WTC11 (cell line): ENCODE data around the gene EHMT1. TPM values are rescaled to one million over a fixed set of nuclear protein-coding genes. Genes with fewer than 3 reads are reported as not detected.
A peak's percentile ranks its signal among the peaks of the same experiment; 100 is the strongest.

Experiments used
- ATAC-seq: fragments of 200-7000 bp; cut with Tn5 transposase; 2 replicates; pipeline ENCODE4 v1.10.0; 2021; ENCODE audit warnings: mild to moderate bottlenecking, moderate library complexity
- CTCF ChIA-PET: fragments of 300-600 bp; sonication (Branson Sonifier 250); formaldehyde crosslinking; loops from one replicate; lab custom pipeline; 2021; ENCODE audit warnings: antibody characterized with exemption; lab: Charles Lee
- POLR2A ChIA-PET: fragments of 350-600 bp; sonication (Branson Sonifier 250); formaldehyde crosslinking; loops from one replicate; lab custom pipeline; 2021; ENCODE audit warnings: antibody characterized with exemption; lab: Charles Lee
- DNase-seq: peaks from one replicate; pipeline ENCODE4 v3.0.0; 2021; ENCODE audit warnings: low spot score
- H3K27ac Mint-ChIP-seq: 2 replicates; pipeline ENCODE4 v1.8.0; 2021; ENCODE audit warnings: mixed read lengths
- H3K27me3 Mint-ChIP-seq: 2 replicates; pipeline ENCODE4 v1.8.0; 2021; ENCODE audit warnings: low read depth, mild to moderate bottlenecking, moderate library complexity, mixed read lengths
- H3K36me3 Mint-ChIP-seq: 2 replicates; pipeline ENCODE4 v1.8.0; 2021; ENCODE audit warnings: mixed read lengths
- H3K4me1 Mint-ChIP-seq: 2 replicates; pipeline ENCODE4 v1.8.0; 2022; ENCODE audit warnings: mixed read lengths
- H3K4me3 Mint-ChIP-seq: 2 replicates; pipeline ENCODE4 v1.8.0; 2021; ENCODE audit warnings: mild to moderate bottlenecking, moderate library complexity, mixed read lengths
- H3K9me3 Mint-ChIP-seq: 2 replicates; pipeline ENCODE4 v1.8.0; 2021; ENCODE audit warnings: mixed read lengths
- CBFB ChIP-seq: sonication (generic); formaldehyde crosslinking; IDR thresholded peaks from 2 replicates; pipeline ENCODE4 v1.8.1; 2022; ENCODE audit warnings: mild to moderate bottlenecking, low read depth, missing genetic modification reagents
- CDX4 ChIP-seq: fragments of 250-450 bp; sonication (Bioruptor Pico); IDR thresholded peaks from 2 replicates; pipeline ENCODE4 v1.9.0; 2021; ENCODE audit warnings: moderate library complexity, mild to moderate bottlenecking, inconsistent platforms, borderline replicate concordance
- CREM ChIP-seq: sonication (generic); formaldehyde crosslinking; IDR thresholded peaks from 2 replicates; pipeline ENCODE4 v1.8.1; 2022; ENCODE audit warnings: mild to moderate bottlenecking, missing genetic modification reagents, moderate library complexity
- CTCF ChIP-seq: fragments of 200-600 bp; IDR thresholded peaks from 2 replicates; pipeline ENCODE4 v1.8.0; 2022; ENCODE audit warnings: antibody characterized with exemption
- NFYB ChIP-seq: sonication (generic); formaldehyde crosslinking; conservative IDR thresholded peaks from 2 replicates; pipeline ENCODE4 v1.8.0; 2022; ENCODE audit warnings: low read depth, missing genetic modification reagents
- OVOL2 ChIP-seq: fragments of 250-450 bp; sonication (Bioruptor Pico); IDR thresholded peaks from 2 replicates; pipeline ENCODE4 v1.9.0; 2021; ENCODE audit warnings: mild to moderate bottlenecking, borderline replicate concordance
- PRDM15 ChIP-seq: sonication (generic); formaldehyde crosslinking; IDR thresholded peaks from 2 replicates; pipeline ENCODE4 v1.8.0; 2022; ENCODE audit warnings: missing genetic modification reagents
- RORB ChIP-seq: fragments of 250-450 bp; sonication (Bioruptor Pico); IDR thresholded peaks from 2 replicates; pipeline ENCODE4 v1.9.0; 2021; ENCODE audit warnings: mild to moderate bottlenecking
- SOX15 ChIP-seq: fragments of 250-450 bp; sonication (Bioruptor Pico); IDR thresholded peaks from 2 replicates; pipeline ENCODE4 v1.9.0; 2021; ENCODE audit warnings: mild to moderate bottlenecking
- TEAD1 ChIP-seq: sonication (generic); formaldehyde crosslinking; IDR thresholded peaks from 2 replicates; pipeline ENCODE4 v1.8.0; 2022; ENCODE audit warnings: mild to moderate bottlenecking, missing genetic modification reagents
- TP53 ChIP-seq: sonication (generic); formaldehyde crosslinking; IDR thresholded peaks from 2 replicates; pipeline ENCODE4 v1.8.1; 2023; ENCODE audit warnings: mild to moderate bottlenecking, missing genetic modification reagents
- ZNF138 ChIP-seq: sonication (generic); formaldehyde crosslinking; conservative IDR thresholded peaks from 2 replicates; pipeline ENCODE4 v1.8.1; 2022; ENCODE audit warnings: mild to moderate bottlenecking, moderate library complexity, missing genetic modification reagents
- ZNF263 ChIP-seq: sonication (generic); formaldehyde crosslinking; IDR thresholded peaks from 2 replicates; pipeline ENCODE4 v1.8.1; 2022; ENCODE audit warnings: low read depth, mild to moderate bottlenecking, moderate library complexity, missing genetic modification reagents
- total RNA-seq: library from RNA; stranded (reverse); gene quantifications from 3 replicates; pipeline ENCODE4 v1.2.3, GENCODE V29; 2021
- TF ChIP-seq, protein P1 (sequence below): sonication (generic); formaldehyde crosslinking; IDR thresholded peaks from 2 replicates; pipeline ENCODE4 v1.8.0; 2023; ENCODE audit warnings: missing genetic modification reagents
- TF ChIP-seq, protein P2 (sequence below): sonication (generic); formaldehyde crosslinking; conservative IDR thresholded peaks from 2 replicates; pipeline ENCODE4 v1.8.1; 2022; ENCODE audit warnings: mild to moderate bottlenecking, missing genetic modification reagents
- TF ChIP-seq, protein P3 (sequence below): sonication (generic); formaldehyde crosslinking; IDR thresholded peaks from 2 replicates; pipeline ENCODE4 v1.8.1; 2023; ENCODE audit warnings: mild to moderate bottlenecking, missing genetic modification reagents, moderate library complexity
- TF ChIP-seq, protein P4 (sequence below): fragments of 250-450 bp; sonication (Bioruptor Pico); IDR thresholded peaks from 2 replicates; pipeline ENCODE4 v1.8.0; 2021; ENCODE audit warnings: mild to moderate bottlenecking
- TF ChIP-seq, protein P5 (sequence below): sonication (generic); formaldehyde crosslinking; IDR thresholded peaks from 2 replicates; pipeline ENCODE4 v1.8.1; 2022; ENCODE audit warnings: mild to moderate bottlenecking, moderate library complexity, missing genetic modification reagents
- TF ChIP-seq, protein P6 (sequence below): sonication (generic); formaldehyde crosslinking; IDR thresholded peaks from 2 replicates; pipeline ENCODE4 v1.8.1; 2023; ENCODE audit warnings: mild to moderate bottlenecking, moderate library complexity, missing genetic modification reagents
- TF ChIP-seq, protein P7 (sequence below): sonication (generic); formaldehyde crosslinking; conservative IDR thresholded peaks from 2 replicates; pipeline ENCODE4 v1.8.1; 2023; ENCODE audit warnings: mild to moderate bottlenecking, low read depth, missing genetic modification reagents, moderate library complexity

Gene EHMT1
- total RNA-seq, 1 experiment from 2014 or later: 170 TPM

- Mint-ChIP-seq H3K9me3 (no peaks in the 10 kb centered on the region), H3K27me3 (peaks cover 8% of the 10 kb centered on the region), H3K27ac (no peak overlapping the region), H3K4me1 (peaks cover 8% of the 10 kb centered on the region; the same call in 1 of the 2 replicates), H3K36me3 (peaks cover 36% of the 10 kb centered on the region), H3K4me3 (no peak overlapping the region)
- ATAC-seq (no peak), DNase-seq (no peak)
- ChIA-PET POLR2A (no interaction called here), CTCF (interaction anchor here (2.3 kb wide), 1 partner anchor 8 kb away, joined by 8 read pairs; the partner anchor contains the start of gene DPH7)
- no peak for TF ChIP-seq ZNF263 (CRISPR knock-in tag)
- TF ChIP-seq, protein P1, sequence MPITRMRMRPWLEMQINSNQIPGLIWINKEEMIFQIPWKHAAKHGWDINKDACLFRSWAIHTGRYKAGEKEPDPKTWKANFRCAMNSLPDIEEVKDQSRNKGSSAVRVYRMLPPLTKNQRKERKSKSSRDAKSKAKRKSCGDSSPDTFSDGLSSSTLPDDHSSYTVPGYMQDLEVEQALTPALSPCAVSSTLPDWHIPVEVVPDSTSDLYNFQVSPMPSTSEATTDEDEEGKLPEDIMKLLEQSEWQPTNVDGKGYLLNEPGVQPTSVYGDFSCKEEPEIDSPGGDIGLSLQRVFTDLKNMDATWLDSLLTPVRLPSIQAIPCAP: no peak
- TF ChIP-seq, protein P2, sequence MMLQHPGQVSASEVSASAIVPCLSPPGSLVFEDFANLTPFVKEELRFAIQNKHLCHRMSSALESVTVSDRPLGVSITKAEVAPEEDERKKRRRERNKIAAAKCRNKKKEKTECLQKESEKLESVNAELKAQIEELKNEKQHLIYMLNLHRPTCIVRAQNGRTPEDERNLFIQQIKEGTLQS: no peak
- TF ChIP-seq, protein P3, sequence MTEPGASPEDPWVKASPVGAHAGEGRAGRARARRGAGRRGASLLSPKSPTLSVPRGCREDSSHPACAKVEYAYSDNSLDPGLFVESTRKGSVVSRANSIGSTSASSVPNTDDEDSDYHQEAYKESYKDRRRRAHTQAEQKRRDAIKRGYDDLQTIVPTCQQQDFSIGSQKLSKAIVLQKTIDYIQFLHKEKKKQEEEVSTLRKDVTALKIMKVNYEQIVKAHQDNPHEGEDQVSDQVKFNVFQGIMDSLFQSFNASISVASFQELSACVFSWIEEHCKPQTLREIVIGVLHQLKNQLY (CRISPR knock-in tag): no peak
Observed at GRCh38 chr9:137586854-137587253, 32.0 kb upstream of the EHMT1 start.

DNA sequence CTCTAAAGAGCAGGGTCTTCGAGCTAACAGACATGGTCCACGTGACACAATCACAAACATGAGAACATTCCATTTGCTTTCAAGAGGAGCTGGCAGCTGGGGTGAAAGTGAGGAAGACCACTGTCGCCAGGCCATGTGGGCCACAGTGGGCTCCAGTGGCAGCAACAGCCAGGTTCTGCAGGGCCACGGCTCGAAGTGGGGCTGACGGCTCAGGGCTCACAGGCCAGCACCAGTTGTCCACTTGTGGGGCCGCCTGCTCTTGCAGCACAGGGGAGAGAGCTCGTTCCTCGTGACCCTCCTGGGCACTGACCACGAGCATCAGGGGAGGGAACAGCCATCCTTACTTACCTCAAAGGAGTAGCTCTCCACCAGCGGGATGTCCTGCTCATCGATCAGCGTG lies 30.5 kb upstream of the EHMT1 start:
- Mint-ChIP-seq H3K27ac (no peak overlapping the region), H3K4me3 (peak overlapping the region; percentile 77), H3K36me3 (peaks cover 28% of the 10 kb centered on the region), H3K27me3 (peaks cover 8% of the 10 kb centered on the region), H3K4me1 (peaks cover 5% of the 10 kb centered on the region; the same call in 1 of the 2 replicates), H3K9me3 (no peaks in the 10 kb centered on the region)
- no peak for DNase-seq
- no peak for ATAC-seq
- ChIA-PET CTCF (interaction anchor here (2.3 kb wide), 1 partner anchor 10 kb away, joined by 8 read pairs; the partner anchor contains the start of gene DPH7), POLR2A (interaction anchor here (1.9 kb wide), 1 partner anchor 8 kb away, joined by 7 read pairs; no protein-coding TSS in a partner anchor)
- no peak for TF ChIP-seq ZNF138
- TF ChIP-seq, protein P4, sequence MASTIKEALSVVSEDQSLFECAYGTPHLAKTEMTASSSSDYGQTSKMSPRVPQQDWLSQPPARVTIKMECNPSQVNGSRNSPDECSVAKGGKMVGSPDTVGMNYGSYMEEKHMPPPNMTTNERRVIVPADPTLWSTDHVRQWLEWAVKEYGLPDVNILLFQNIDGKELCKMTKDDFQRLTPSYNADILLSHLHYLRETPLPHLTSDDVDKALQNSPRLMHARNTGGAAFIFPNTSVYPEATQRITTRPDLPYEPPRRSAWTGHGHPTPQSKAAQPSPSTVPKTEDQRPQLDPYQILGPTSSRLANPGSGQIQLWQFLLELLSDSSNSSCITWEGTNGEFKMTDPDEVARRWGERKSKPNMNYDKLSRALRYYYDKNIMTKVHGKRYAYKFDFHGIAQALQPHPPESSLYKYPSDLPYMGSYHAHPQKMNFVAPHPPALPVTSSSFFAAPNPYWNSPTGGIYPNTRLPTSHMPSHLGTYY: no peak
- TF ChIP-seq CTCF: no peak
- TF ChIP-seq TP53 (CRISPR knock-in tag): no peak
- TF ChIP-seq, protein P5, sequence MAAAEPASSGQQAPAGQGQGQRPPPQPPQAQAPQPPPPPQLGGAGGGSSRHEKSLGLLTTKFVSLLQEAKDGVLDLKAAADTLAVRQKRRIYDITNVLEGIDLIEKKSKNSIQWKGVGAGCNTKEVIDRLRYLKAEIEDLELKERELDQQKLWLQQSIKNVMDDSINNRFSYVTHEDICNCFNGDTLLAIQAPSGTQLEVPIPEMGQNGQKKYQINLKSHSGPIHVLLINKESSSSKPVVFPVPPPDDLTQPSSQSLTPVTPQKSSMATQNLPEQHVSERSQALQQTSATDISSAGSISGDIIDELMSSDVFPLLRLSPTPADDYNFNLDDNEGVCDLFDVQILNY (CRISPR knock-in tag): no peak
- TF ChIP-seq, protein P6, sequence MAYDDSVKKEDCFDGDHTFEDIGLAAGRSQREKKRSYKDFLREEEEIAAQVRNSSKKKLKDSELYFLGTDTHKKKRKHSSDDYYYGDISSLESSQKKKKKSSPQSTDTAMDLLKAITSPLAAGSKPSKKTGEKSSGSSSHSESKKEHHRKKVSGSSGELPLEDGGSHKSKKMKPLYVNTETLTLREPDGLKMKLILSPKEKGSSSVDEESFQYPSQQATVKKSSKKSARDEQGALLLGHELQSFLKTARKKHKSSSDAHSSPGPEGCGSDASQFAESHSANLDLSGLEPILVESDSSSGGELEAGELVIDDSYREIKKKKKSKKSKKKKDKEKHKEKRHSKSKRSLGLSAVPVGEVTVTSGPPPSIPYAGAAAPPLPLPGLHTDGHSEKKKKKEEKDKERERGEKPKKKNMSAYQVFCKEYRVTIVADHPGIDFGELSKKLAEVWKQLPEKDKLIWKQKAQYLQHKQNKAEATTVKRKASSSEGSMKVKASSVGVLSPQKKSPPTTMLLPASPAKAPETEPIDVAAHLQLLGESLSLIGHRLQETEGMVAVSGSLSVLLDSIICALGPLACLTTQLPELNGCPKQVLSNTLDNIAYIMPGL (CRISPR knock-in tag): no peak
- TF ChIP-seq RORB (CRISPR knock-in tag): no peak
- TF ChIP-seq OVOL2 (CRISPR knock-in tag): no peak
- no peak for TF ChIP-seq PRDM15 (CRISPR knock-in tag)
- TF ChIP-seq TEAD1 (CRISPR knock-in tag): no peak
- no peak for TF ChIP-seq CDX4 (CRISPR knock-in tag)
- TF ChIP-seq, protein P7, sequence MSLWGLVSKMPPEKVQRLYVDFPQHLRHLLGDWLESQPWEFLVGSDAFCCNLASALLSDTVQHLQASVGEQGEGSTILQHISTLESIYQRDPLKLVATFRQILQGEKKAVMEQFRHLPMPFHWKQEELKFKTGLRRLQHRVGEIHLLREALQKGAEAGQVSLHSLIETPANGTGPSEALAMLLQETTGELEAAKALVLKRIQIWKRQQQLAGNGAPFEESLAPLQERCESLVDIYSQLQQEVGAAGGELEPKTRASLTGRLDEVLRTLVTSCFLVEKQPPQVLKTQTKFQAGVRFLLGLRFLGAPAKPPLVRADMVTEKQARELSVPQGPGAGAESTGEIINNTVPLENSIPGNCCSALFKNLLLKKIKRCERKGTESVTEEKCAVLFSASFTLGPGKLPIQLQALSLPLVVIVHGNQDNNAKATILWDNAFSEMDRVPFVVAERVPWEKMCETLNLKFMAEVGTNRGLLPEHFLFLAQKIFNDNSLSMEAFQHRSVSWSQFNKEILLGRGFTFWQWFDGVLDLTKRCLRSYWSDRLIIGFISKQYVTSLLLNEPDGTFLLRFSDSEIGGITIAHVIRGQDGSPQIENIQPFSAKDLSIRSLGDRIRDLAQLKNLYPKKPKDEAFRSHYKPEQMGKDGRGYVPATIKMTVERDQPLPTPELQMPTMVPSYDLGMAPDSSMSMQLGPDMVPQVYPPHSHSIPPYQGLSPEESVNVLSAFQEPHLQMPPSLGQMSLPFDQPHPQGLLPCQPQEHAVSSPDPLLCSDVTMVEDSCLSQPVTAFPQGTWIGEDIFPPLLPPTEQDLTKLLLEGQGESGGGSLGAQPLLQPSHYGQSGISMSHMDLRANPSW (CRISPR knock-in tag): no peak
- no peak for TF ChIP-seq CBFB (CRISPR knock-in tag)
- TF ChIP-seq SOX15 (CRISPR knock-in tag): no peak
- TF ChIP-seq NFYB (CRISPR knock-in tag): no peak
- no peak for TF ChIP-seq CREM (CRISPR knock-in tag)
